OCI-LY1 (cell line): ENCODE data around the gene PPP2R5C.

ENCODE experiments used
- EZH2 ChIP-seq: fragments of 200-600 bp; sonication (generic), shearing (Covaris generic); IDR thresholded peaks from 2 replicates; pipeline ENCODE4 v1.8.0; 2017; ENCODE audit warnings: borderline replicate concordance, mixed run types, mild to moderate bottlenecking, antibody characterized with exemption, low read length, moderate library complexity, mixed read lengths
- TF ChIP-seq, protein P1 (sequence below): fragments of 200-600 bp; sonication (generic), shearing (Covaris generic); IDR thresholded peaks from 2 replicates; pipeline ENCODE4 v1.5.1; 2017; ENCODE audit warnings: mild to moderate bottlenecking, antibody characterized with exemption, low read length, moderate library complexity, mixed read lengths

GRCh38 chr14:101872346-101872745 is 110.8 kb downstream of the PPP2R5C start:
- TF ChIP-seq, protein P1, sequence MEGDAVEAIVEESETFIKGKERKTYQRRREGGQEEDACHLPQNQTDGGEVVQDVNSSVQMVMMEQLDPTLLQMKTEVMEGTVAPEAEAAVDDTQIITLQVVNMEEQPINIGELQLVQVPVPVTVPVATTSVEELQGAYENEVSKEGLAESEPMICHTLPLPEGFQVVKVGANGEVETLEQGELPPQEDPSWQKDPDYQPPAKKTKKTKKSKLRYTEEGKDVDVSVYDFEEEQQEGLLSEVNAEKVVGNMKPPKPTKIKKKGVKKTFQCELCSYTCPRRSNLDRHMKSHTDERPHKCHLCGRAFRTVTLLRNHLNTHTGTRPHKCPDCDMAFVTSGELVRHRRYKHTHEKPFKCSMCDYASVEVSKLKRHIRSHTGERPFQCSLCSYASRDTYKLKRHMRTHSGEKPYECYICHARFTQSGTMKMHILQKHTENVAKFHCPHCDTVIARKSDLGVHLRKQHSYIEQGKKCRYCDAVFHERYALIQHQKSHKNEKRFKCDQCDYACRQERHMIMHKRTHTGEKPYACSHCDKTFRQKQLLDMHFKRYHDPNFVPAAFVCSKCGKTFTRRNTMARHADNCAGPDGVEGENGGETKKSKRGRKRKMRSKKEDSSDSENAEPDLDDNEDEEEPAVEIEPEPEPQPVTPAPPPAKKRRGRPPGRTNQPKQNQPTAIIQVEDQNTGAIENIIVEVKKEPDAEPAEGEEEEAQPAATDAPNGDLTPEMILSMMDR, result no peak
- TF ChIP-seq EZH2, result no peak
